CD4-positive, alpha-beta T cell treated with Interleukin-6 for 4 hours (primary cell): Measurements from ENCODE around the gene BBS1.
"Not testable (repeated sequence)": the region's sequence is repeated elsewhere in the genome, so short reads cannot be mapped to it uniquely, and the experiment has no call there.

Experiments
- DNase-seq: peaks from one replicate; pipeline ENCODE4 v3.0.0-alpha.2; 2020; ENCODE audit warnings: mixed read lengths

Gene BBS1

GRCh38 chr11:66510271-66510989 is at the start of gene BBS1:
Gene BBS1, plus strand, starts transcription at chr11:66510635. Its CDS starts 25 bp downstream, at chr11:66510660.
- DNase-seq = peak; percentile 85

GRCh38 chr11:66462010-66462409 is 48.4 kb upstream of the BBS1 start:
- DNase-seq = no peak

- no peak for DNase-seq
Measured at GRCh38 chr11:66462911-66463310, 47.5 kb upstream of the BBS1 start.

GRCh38 chr11:66464116-66464515 is 46.3 kb upstream of the BBS1 start:
- not testable (repeated sequence) for DNase-seq

- DNase-seq = no peak
Measured at GRCh38 chr11:66464916-66465315, 45.5 kb upstream of the BBS1 start.

- no peak for DNase-seq
Measured at GRCh38 chr11:66465373-66466224, 44.8 kb upstream of the BBS1 start.

- DNase-seq = peak; percentile 94
Measured at GRCh38 chr11:66466225-66467033, 44.0 kb upstream of the BBS1 start, which contains the start of gene PELI3. Gene PELI3, plus strand, starts transcription at chr11:66466905. Its CDS starts 1,224 bp downstream, at chr11:66468129.

GRCh38 chr11:66467034-66467659 is 43.3 kb upstream of the BBS1 start:
- no peak for DNase-seq

- DNase-seq = peak; percentile 31
Measured at GRCh38 chr11:66467756-66468155, 42.7 kb upstream of the BBS1 start.

- no peak for DNase-seq
Measured at GRCh38 chr11:66468691-66469090, 41.7 kb upstream of the BBS1 start.

- no peak for DNase-seq
Measured at GRCh38 chr11:66469441-66469840, 41.0 kb upstream of the BBS1 start.

- DNase-seq = no peak
Measured at GRCh38 chr11:66470015-66470414, 40.4 kb upstream of the BBS1 start.

GRCh38 chr11:66471142-66471541 is 39.3 kb upstream of the BBS1 start:
- DNase-seq = no peak

- no peak for DNase-seq
Measured at GRCh38 chr11:66472054-66472453, 38.4 kb upstream of the BBS1 start.

- DNase-seq = no peak
Measured at GRCh38 chr11:66473167-66473566, 37.3 kb upstream of the BBS1 start.

- DNase-seq = no peak
Measured at GRCh38 chr11:66473608-66474515, 36.6 kb upstream of the BBS1 start.

GRCh38 chr11:66475349-66476172 is 34.9 kb upstream of the BBS1 start:
- no peak for DNase-seq

GRCh38 chr11:66476173-66476840 is 34.1 kb upstream of the BBS1 start:
- no peak for DNase-seq

GRCh38 chr11:66476841-66477251 is 33.6 kb upstream of the BBS1 start:
- DNase-seq = no peak
